ENCODE results near the gene PDLIM4.

- TF ChIP-seq, protein P1, sequence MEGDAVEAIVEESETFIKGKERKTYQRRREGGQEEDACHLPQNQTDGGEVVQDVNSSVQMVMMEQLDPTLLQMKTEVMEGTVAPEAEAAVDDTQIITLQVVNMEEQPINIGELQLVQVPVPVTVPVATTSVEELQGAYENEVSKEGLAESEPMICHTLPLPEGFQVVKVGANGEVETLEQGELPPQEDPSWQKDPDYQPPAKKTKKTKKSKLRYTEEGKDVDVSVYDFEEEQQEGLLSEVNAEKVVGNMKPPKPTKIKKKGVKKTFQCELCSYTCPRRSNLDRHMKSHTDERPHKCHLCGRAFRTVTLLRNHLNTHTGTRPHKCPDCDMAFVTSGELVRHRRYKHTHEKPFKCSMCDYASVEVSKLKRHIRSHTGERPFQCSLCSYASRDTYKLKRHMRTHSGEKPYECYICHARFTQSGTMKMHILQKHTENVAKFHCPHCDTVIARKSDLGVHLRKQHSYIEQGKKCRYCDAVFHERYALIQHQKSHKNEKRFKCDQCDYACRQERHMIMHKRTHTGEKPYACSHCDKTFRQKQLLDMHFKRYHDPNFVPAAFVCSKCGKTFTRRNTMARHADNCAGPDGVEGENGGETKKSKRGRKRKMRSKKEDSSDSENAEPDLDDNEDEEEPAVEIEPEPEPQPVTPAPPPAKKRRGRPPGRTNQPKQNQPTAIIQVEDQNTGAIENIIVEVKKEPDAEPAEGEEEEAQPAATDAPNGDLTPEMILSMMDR (conservative IDR thresholded peaks at IDR 0.05; ENCODE audit: low read depth in 2 of 2): peak; percentile 63
- TF ChIP-seq POLR2AphosphoS5 (IDR thresholded peaks at IDR 0.05; ENCODE audit: low read depth): no peak
- TF ChIP-seq EZH2 (IDR thresholded peaks at IDR 0.05; ENCODE audit: low read depth, unreplicated experiment): no peak
Observed at GRCh38 chr5:132283423-132284043, 26.0 kb downstream of the PDLIM4 start.

All from GM23338 (cell line).